ENCODE data around the gene B4GALNT3. TPM values are rescaled to one million over a fixed set of nuclear protein-coding genes. Genes with fewer than 3 reads are reported as not detected.
A peak's percentile ranks its signal among the peaks of the same experiment; 100 is the strongest.
"Not testable (repeated sequence)": the region's sequence is repeated elsewhere in the genome, so short reads cannot be mapped to it uniquely, and the experiment has no call there.

The B4GALNT3 gene
- 10 to 100 TPM in 2 of 4 donors, 1 to 10 TPM in 2; 7.9 to 14.1 (median 9.8) TPM for total RNA-seq

- no peaks in the 10 kb centered on the region for H3K36me3 ChIP-seq
- H3K4me3 ChIP-seq, result peak within 1 kb of the TSS; percentile 41 to 81 (median 65)
- WGBS, 2 donors, result 3% methylated on average over 39 to 44 of the region's 82 CpGs
- no peaks in the 10 kb centered on the region for H3K9me3 ChIP-seq
- peaks cover 0 to 16% of the 10 kb centered on the region in 2 donors for H3K27me3 ChIP-seq
- no peak for DNase-seq (ENCODE audit: low spot score in 2 of 2)
- H3K4me1 ChIP-seq, result peaks cover 0 to 21% (median 3%) of the 10 kb centered on the region in 4 donors
- no peak for TF ChIP-seq POLR2A (IDR thresholded peaks at IDR 0.05)
- peak in 1 of 2 donors; percentile 62 for TF ChIP-seq EP300 (IDR thresholded peaks at IDR 0.05)
- H3K27ac ChIP-seq, result peak within 1 kb of the TSS; percentile 61 to 88 (median 77)
Measured at GRCh38 chr12:459430-460258, at the start of gene B4GALNT3. Gene B4GALNT3 (plus strand): TSS chr12:459939. CDS start chr12:460377, 438 bp downstream.

GRCh38 chr12:414859-415258, 44.9 kb upstream of the B4GALNT3 start:
- Histone ChIP-seq H3K4me3 (no peak overlapping the region), H3K36me3 (peaks cover 0 to 79% (median 0%) of the 10 kb centered on the region in 3 donors), H3K27ac (no peak overlapping the region), H3K9me3 (no peaks in the 10 kb centered on the region), H3K27me3 (no peaks in the 10 kb centered on the region), H3K4me1 (no peaks in the 10 kb centered on the region)
- WGBS, 2 donors, result 90 to 93% methylated on average over 2 of the region's 2 CpGs
- TF ChIP-seq, protein P1, sequence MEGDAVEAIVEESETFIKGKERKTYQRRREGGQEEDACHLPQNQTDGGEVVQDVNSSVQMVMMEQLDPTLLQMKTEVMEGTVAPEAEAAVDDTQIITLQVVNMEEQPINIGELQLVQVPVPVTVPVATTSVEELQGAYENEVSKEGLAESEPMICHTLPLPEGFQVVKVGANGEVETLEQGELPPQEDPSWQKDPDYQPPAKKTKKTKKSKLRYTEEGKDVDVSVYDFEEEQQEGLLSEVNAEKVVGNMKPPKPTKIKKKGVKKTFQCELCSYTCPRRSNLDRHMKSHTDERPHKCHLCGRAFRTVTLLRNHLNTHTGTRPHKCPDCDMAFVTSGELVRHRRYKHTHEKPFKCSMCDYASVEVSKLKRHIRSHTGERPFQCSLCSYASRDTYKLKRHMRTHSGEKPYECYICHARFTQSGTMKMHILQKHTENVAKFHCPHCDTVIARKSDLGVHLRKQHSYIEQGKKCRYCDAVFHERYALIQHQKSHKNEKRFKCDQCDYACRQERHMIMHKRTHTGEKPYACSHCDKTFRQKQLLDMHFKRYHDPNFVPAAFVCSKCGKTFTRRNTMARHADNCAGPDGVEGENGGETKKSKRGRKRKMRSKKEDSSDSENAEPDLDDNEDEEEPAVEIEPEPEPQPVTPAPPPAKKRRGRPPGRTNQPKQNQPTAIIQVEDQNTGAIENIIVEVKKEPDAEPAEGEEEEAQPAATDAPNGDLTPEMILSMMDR (IDR thresholded peaks at IDR 0.05), result no peak
- TF ChIP-seq POLR2A (IDR thresholded peaks at IDR 0.05) (no peak), EP300 (IDR thresholded peaks at IDR 0.05) (no peak)
- DNase-seq (ENCODE audit: low spot score in 2 of 2), result no peak

GRCh38 chr12:418432-418831, 41.3 kb upstream of the B4GALNT3 start:
- H3K27ac ChIP-seq, result no peak overlapping the region
- no peak for DNase-seq (ENCODE audit: low spot score in 2 of 2)
- H3K4me3 ChIP-seq, result no peak overlapping the region
- WGBS, 2 donors, result 94 to 96% methylated on average over 6 of the region's 6 CpGs
- no peaks in the 10 kb centered on the region for H3K4me1 ChIP-seq
- H3K27me3 ChIP-seq, result no peaks in the 10 kb centered on the region
- no peaks in the 10 kb centered on the region for H3K9me3 ChIP-seq
- no peak for TF ChIP-seq POLR2A (IDR thresholded peaks at IDR 0.05)
- no peak for TF ChIP-seq EP300 (IDR thresholded peaks at IDR 0.05)
- TF ChIP-seq, protein P1 (IDR thresholded peaks at IDR 0.05), result no peak
- peaks cover 0 to 45% (median 0%) of the 10 kb centered on the region in 3 donors for H3K36me3 ChIP-seq

- no peak overlapping the region for H3K27ac ChIP-seq
- H3K36me3 ChIP-seq, result peaks cover 0 to 37% (median 0%) of the 10 kb centered on the region in 3 donors
- no peak for DNase-seq (ENCODE audit: low spot score in 2 of 2)
- H3K9me3 ChIP-seq, result no peaks in the 10 kb centered on the region
- no peaks in the 10 kb centered on the region for H3K27me3 ChIP-seq
- H3K4me1 ChIP-seq, result no peaks in the 10 kb centered on the region
- H3K4me3 ChIP-seq, result no peak overlapping the region
- WGBS, 2 donors, result 90 to 93% methylated on average over 3 of the region's 3 CpGs
- TF ChIP-seq POLR2A (IDR thresholded peaks at IDR 0.05) (no peak), EP300 (IDR thresholded peaks at IDR 0.05) (no peak)
- TF ChIP-seq, protein P1 (IDR thresholded peaks at IDR 0.05), result no peak
Measured at GRCh38 chr12:422526-422925, 37.2 kb upstream of the B4GALNT3 start.

DNA sequence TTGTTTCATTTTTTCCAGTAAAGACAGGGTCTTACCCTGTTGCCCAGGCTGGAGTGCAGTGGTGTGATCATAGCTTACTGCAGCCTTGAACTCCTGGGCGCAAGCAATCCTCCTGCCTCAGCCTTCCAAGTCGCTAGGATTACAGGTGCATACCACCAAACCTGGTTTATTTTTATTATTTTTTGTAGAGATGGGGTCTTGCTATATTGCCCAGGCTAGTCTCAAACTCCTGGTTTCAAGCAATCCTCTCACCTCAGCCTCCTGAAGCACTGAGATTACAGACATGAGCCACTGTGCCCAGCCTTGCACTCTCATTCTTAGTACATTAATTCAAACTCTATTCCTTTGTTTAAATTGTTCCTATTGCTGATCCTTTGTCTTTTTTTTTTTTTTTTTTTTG, 24.0 kb upstream of the B4GALNT3 start:
- DNase-seq (ENCODE audit: low spot score in 2 of 2); H3K27ac ChIP-seq; H3K9me3 ChIP-seq; H3K4me1 ChIP-seq; H3K27me3 ChIP-seq; H3K4me3 ChIP-seq: not testable (repeated sequence)
- peaks cover 0 to 86% (median 0%) of the 10 kb centered on the region in 3 donors for H3K36me3 ChIP-seq
- 96 to 97% methylated on average over 2 of the region's 2 CpGs for WGBS, 2 donors

GRCh38 chr12:442235-442884, 17.4 kb upstream of the B4GALNT3 start:
- no peaks in the 10 kb centered on the region for H3K9me3 ChIP-seq
- no peaks in the 10 kb centered on the region for H3K27me3 ChIP-seq
- no peak overlapping the region for H3K4me3 ChIP-seq
- TF ChIP-seq EP300 (IDR thresholded peaks at IDR 0.05) (no peak), POLR2A (IDR thresholded peaks at IDR 0.05) (no peak)
- TF ChIP-seq, protein P1 (IDR thresholded peaks at IDR 0.05), result peak; percentile 53 to 71 (median 64)
- H3K27ac ChIP-seq, result no peak overlapping the region
- H3K36me3 ChIP-seq, result peaks cover 0 to 36% (median 0%) of the 10 kb centered on the region in 3 donors
- H3K4me1 ChIP-seq, result no peaks in the 10 kb centered on the region
- peak; percentile 40 to 64 for DNase-seq (ENCODE audit: low spot score in 2 of 2)
- WGBS, 2 donors, result 62 to 63% methylated on average over 16 of the region's 16 CpGs

Data from tibial nerve (tissue), 4 donors.